IMR-90 (cell line): ENCODE data around the gene ZNF708. TPM values are rescaled to one million over a fixed set of nuclear protein-coding genes. Genes with fewer than 3 reads are reported as not detected.
"Not testable (repeated sequence)": the region's sequence is repeated elsewhere in the genome, so short reads cannot be mapped to it uniquely, and the experiment has no call there.

ENCODE experiments used
- ATAC-seq: fragments of 200-7000 bp; cut with Tn5 transposase; 2 replicates; pipeline ENCODE4 v1.9.1; 2020; ENCODE audit warnings: low read depth, mild to moderate bottlenecking, moderate library complexity
- BruUV-seq: library from RNA; stranded (reverse); fragments of 400-500 nt; replicated peaks from 2 replicates; lab custom pipeline; 2021; lab: Mats Ljungman, UMichigan
- CTCF ChIA-PET: fragments of 300-600 bp; formaldehyde crosslinking; extraction: SDS; loops from one replicate; lab custom pipeline; 2021; ENCODE audit warnings: antibody characterized with exemption; lab: Yijun Ruan, JAX
- POLR2A ChIA-PET: fragments of 300-600 bp; sonication (Branson Sonifier 250); formaldehyde crosslinking; loops from one replicate; lab custom pipeline; 2022; ENCODE audit warnings: antibody characterized with exemption; ENCODE audit not compliant: unreplicated experiment; lab: Charles Lee
- DNase-seq: peaks from one replicate; pipeline ENCODE4 v3.0.0; 2013
- H2AFZ ChIP-seq: replicated peaks from 2 replicates; pipeline ENCODE3; 2013; ENCODE audit warnings: low read length, mild to moderate bottlenecking; ENCODE audit not compliant: poor library complexity
- H2AK5ac ChIP-seq: 2 replicates; pipeline ENCODE4 v1.6.1; 2013; ENCODE audit warnings: low read depth, low read length, inconsistent platforms
- H2AK9ac ChIP-seq: replicated peaks from 2 replicates; pipeline ENCODE3; 2013; ENCODE audit warnings: mild to moderate bottlenecking, low read depth, low read length, moderate library complexity; ENCODE audit not compliant: poor library complexity
- H2BK120ac ChIP-seq: 2 replicates; pipeline ENCODE4 v1.6.1; 2013; ENCODE audit warnings: low read depth, low read length, inconsistent platforms
- H2BK15ac ChIP-seq: 3 replicates; pipeline ENCODE4 v1.6.1; 2013; ENCODE audit warnings: low read depth, low read length, inconsistent platforms
- H2BK20ac ChIP-seq: 2 replicates; pipeline ENCODE4 v1.6.1; 2013; ENCODE audit warnings: low read depth, mild to moderate bottlenecking, inconsistent platforms, low read length, moderate library complexity
- H2BK5ac ChIP-seq: 2 replicates; pipeline ENCODE4 v1.6.1; 2013; ENCODE audit warnings: mild to moderate bottlenecking, low read depth, low read length, inconsistent platforms; ENCODE audit not compliant: poor library complexity, severe bottlenecking
- H3K14ac ChIP-seq: replicated peaks from 2 replicates; pipeline ENCODE4 v1.6.1; 2013; ENCODE audit warnings: low read depth, low read length, inconsistent platforms
- H3K18ac ChIP-seq: 2 replicates; pipeline ENCODE4 v1.6.1; 2013; ENCODE audit warnings: low read depth, low read length, control low read depth
- H3K23ac ChIP-seq: 2 replicates; pipeline ENCODE4 v1.6.1; 2013; ENCODE audit warnings: low read depth, low read length, inconsistent platforms
- H3K27ac ChIP-seq: 2 replicates; pipeline ENCODE4 v1.5.1; 2013; ENCODE audit warnings: mild to moderate bottlenecking, control low read depth, low read length; ENCODE audit not compliant: insufficient read depth
- H3K27me3 ChIP-seq: 2 replicates; pipeline ENCODE4 v1.6.1; 2013; ENCODE audit warnings: low read length; ENCODE audit not compliant: control insufficient read depth, insufficient read depth
- H3K36me3 ChIP-seq: 2 replicates; pipeline ENCODE4 v1.6.1; 2013; ENCODE audit warnings: low read length, mixed read lengths; ENCODE audit not compliant: control insufficient read depth, insufficient read depth
- H3K4ac ChIP-seq: 2 replicates; pipeline ENCODE4 v1.6.1; 2013; ENCODE audit warnings: low read depth, low read length, inconsistent platforms
- H3K4me1 ChIP-seq: 2 replicates; pipeline ENCODE4 v1.6.1; 2013; ENCODE audit warnings: low read length, mixed read lengths; ENCODE audit not compliant: control insufficient read depth, insufficient read depth
- H3K4me2 ChIP-seq: 2 replicates; pipeline ENCODE4 v1.6.1; 2013; ENCODE audit warnings: low read depth, mild to moderate bottlenecking, control low read depth, low read length, moderate library complexity
- H3K4me3 ChIP-seq: 2 replicates; pipeline ENCODE4 v1.5.1; 2013; ENCODE audit warnings: low read depth, mild to moderate bottlenecking, control low read depth, low read length, moderate library complexity; ENCODE audit not compliant: insufficient read depth
- H3K56ac ChIP-seq: 2 replicates; pipeline ENCODE4 v1.6.1; 2013; ENCODE audit warnings: low read length, inconsistent platforms; ENCODE audit not compliant: insufficient read depth; ENCODE audit errors: extremely low read depth
- H3K79me1 ChIP-seq, 2 experiments: 2 replicates each; pipeline ENCODE4 v1.6.1; 2013; ENCODE audit warnings: low read length in 2 of 2, inconsistent platforms in 1 of 2, low read depth in 1 of 2
- H3K9ac ChIP-seq: 2 replicates; pipeline ENCODE4 v1.6.1; 2013; ENCODE audit warnings: low read depth, low read length, control low read depth
- H3K9me1 ChIP-seq: 2 replicates; pipeline ENCODE4 v1.6.1; 2013; ENCODE audit warnings: low read length, inconsistent platforms; ENCODE audit not compliant: insufficient read depth
- H3K9me3 ChIP-seq: 2 replicates; pipeline ENCODE4 v1.6.1; 2013; ENCODE audit warnings: low read length; ENCODE audit not compliant: control insufficient read depth, insufficient read depth
- H4K20me1 ChIP-seq: 2 replicates; pipeline ENCODE4 v1.6.1; 2013; ENCODE audit warnings: low read length, inconsistent platforms; ENCODE audit not compliant: insufficient read depth
- H4K5ac ChIP-seq: 2 replicates; pipeline ENCODE4 v1.6.1; 2013; ENCODE audit warnings: mild to moderate bottlenecking, low read depth, low read length, control low read depth
- H4K8ac ChIP-seq, 2 experiments: 2 replicates each; pipeline ENCODE4 v1.6.1; 2013; ENCODE audit warnings: low read depth in 2 of 2, low read length in 2 of 2, control low read depth in 1 of 2, inconsistent platforms in 1 of 2
- H4K91ac ChIP-seq: 2 replicates; pipeline ENCODE4 v1.6.1; 2013; ENCODE audit warnings: low read depth, low read length, inconsistent platforms; ENCODE audit not compliant: insufficient read depth
- WGBS, 2 experiments: methylation state at CpG; one replicate each; pipeline versions ENCODE4 v1.1.5 to v1.1.7; 2013; ENCODE audit warnings: missing lambda C conversion rate in 2 of 2; ENCODE audit not compliant: insufficient read length in 1 of 2; ENCODE audit errors: extremely low coverage in 2 of 2; 5-methylcytosine and 5-hydroxymethylcytosine counted together
- dilution Hi-C: fragments of 300-500 bp; cut with HindIII; formaldehyde crosslinking; loops from one replicate; pipeline ENCODE4 v1.14.3; 2018; ENCODE audit warnings: low sequenced_read_pairs; ENCODE audit not compliant: unreplicated experiment
- in situ Hi-C: fragments of 300-500 bp; cut with MboI; formaldehyde crosslinking; loops from 3 replicates; pipeline ENCODE4 v1.14.3; 2019; ENCODE audit warnings: low sequenced_read_pairs, inconsistent platforms, mixed read lengths
- intact Hi-C: fragments of 100-400 bp; cut with micrococcal nuclease; formaldehyde crosslinking; loops from 2 replicates; pipeline ENCODE4 v1.10.0; 2022
- polyA plus RNA-seq, 3 experiments: library from polyadenylated mRNA; depleted of rRNA; stranded (reverse); fragments of >200 nt; gene quantifications; 2 replicates each; pipeline ENCODE4 v1.2.3, GENCODE V29; 2012; ENCODE audit warnings: low replicate concordance in 1 of 3
- total RNA-seq: library from RNA; depleted of rRNA; stranded (reverse); fragments of >200 nt; gene quantifications from 2 replicates; pipeline ENCODE4 v1.2.3, GENCODE V29; 2012

The ZNF708 gene
- total and polyA plus RNA-seq, 2 of the 4 experiments (the other 2 are of a cell fraction) = 1.7 to 4.7 TPM

DNA sequence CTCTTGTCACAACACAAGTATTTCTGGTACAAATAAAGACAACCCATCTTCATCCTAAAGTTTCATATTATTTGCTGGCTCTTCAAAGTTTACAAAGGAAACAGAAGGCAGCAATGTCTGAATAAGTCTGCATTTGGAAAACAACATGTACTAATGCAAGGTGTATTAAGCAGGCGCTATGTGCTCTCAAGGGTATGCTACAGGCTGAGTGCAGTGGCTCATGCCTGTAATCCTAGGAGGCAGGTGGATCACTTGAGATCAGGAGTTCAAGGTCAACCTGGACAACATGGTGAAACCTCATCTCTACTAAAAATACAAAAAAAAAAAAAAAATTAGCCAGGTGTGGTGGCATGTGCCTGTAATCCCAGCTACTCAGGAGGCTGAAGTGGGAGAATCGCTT is 16.4 kb downstream of the ZNF708 start:
- dilution Hi-C loops, H3K4me1 ChIP-seq: not testable (repeated sequence)

More for the DNA sequence above, 16.4 kb downstream of the ZNF708 start:
- H2AK5ac ChIP-seq, H3K9me1 ChIP-seq, ATAC-seq, H4K5ac ChIP-seq, H3K4ac ChIP-seq, H2BK120ac ChIP-seq, in situ Hi-C loops, DNase-seq, H3K9me3 ChIP-seq, H3K18ac ChIP-seq, H2AK9ac ChIP-seq, H3K4me2 ChIP-seq, H4K8ac ChIP-seq, H2BK20ac ChIP-seq, H3K23ac ChIP-seq, H3K4me3 ChIP-seq, H3K56ac ChIP-seq, H3K27me3 ChIP-seq, intact Hi-C loops, H3K36me3 ChIP-seq, H3K9ac ChIP-seq, H4K91ac ChIP-seq, H3K14ac ChIP-seq, H4K20me1 ChIP-seq, POLR2A ChIA-PET, H2AFZ ChIP-seq, H3K27ac ChIP-seq, H2BK5ac ChIP-seq, BruUV-seq, H2BK15ac ChIP-seq: not testable (repeated sequence)
- CTCF ChIA-PET = interaction anchor here (0.6 kb wide), 1 partner anchor 1071 kb away, joined by 4 read pairs; no protein-coding TSS in a partner anchor
- WGBS, 2 experiments = no CpG with 5 or more reads among the region's 2 CpGs
- H3K79me1 ChIP-seq = peaks cover 8 to 11% of the 10 kb centered on the region in 2 experiments; a peak in 1 of 4 replicates
